ENCODE results near the gene RLN2. TPM values are rescaled to one million over a fixed set of nuclear protein-coding genes. Genes with fewer than 3 reads are reported as not detected.

The RLN2 gene
- total RNA-seq, 3 donors from 2014 or later (not counting 1 experiment from before 2014, with no cell fraction given), result 0.88 to 1.4 (median 0.94) TPM

GRCh38 chr9:5265939-5266338, 38.6 kb downstream of the RLN2 start:
- Mint-ChIP-seq H3K4me3 (no peak overlapping the region), H3K27ac (no peak overlapping the region), H3K36me3 (no peaks in the 10 kb centered on the region), H3K4me1 (peaks cover 0 to 4% of the 10 kb centered on the region in 2 donors), H3K27me3 (ENCODE audit: low read depth in 2 of 2) (no peaks in the 10 kb centered on the region), H3K9me3 (no peaks in the 10 kb centered on the region)
- WGBS (ENCODE audit: insufficient coverage), result 86% methylated on average over 1 of the region's 1 CpG
- Histone ChIP-seq H3K4me1 (ENCODE audit: control insufficient read depth, insufficient read depth, low read length) (no peaks in the 10 kb centered on the region), H3K27ac (ENCODE audit: low read length) (no peak overlapping the region), H3K9me3 (ENCODE audit: control insufficient read depth, insufficient read depth, low read length) (no peaks in the 10 kb centered on the region), H3K36me3 (ENCODE audit: control insufficient read depth, insufficient read depth, low read length) (no peaks in the 10 kb centered on the region), H3K4me3 (ENCODE audit: low read length) (no peak overlapping the region), H3K27me3 (ENCODE audit: control insufficient read depth, insufficient read depth, low read length) (no peaks in the 10 kb centered on the region)
- ATAC-seq (no peak), DNase-seq (no peak)
- intact Hi-C loops (cut with micrococcal nuclease), result no loop called here
- no peak for TF ChIP-seq CTCF (IDR thresholded peaks at IDR 0.05)

GRCh38 chr9:5264219-5264595, 40.3 kb downstream of the RLN2 start:
- Histone ChIP-seq H3K4me1 (ENCODE audit: control insufficient read depth, insufficient read depth, low read length) (no peaks in the 10 kb centered on the region), H3K9me3 (ENCODE audit: control insufficient read depth, insufficient read depth, low read length) (no peaks in the 10 kb centered on the region), H3K36me3 (ENCODE audit: control insufficient read depth, insufficient read depth, low read length) (no peaks in the 10 kb centered on the region), H3K27ac (ENCODE audit: low read length) (no peak overlapping the region), H3K27me3 (ENCODE audit: control insufficient read depth, insufficient read depth, low read length) (no peaks in the 10 kb centered on the region), H3K4me3 (ENCODE audit: low read length) (no peak overlapping the region)
- no peak for DNase-seq
- intact Hi-C loops (cut with micrococcal nuclease), result no loop called here
- Mint-ChIP-seq H3K4me3 (no peak overlapping the region), H3K9me3 (peaks cover 0 to 2% of the 10 kb centered on the region in 2 donors), H3K36me3 (no peaks in the 10 kb centered on the region), H3K27ac (no peak overlapping the region), H3K27me3 (ENCODE audit: low read depth in 2 of 2) (peaks cover 0 to 2% of the 10 kb centered on the region in 2 donors), H3K4me1 (peaks cover 0 to 4% of the 10 kb centered on the region in 2 donors)
- ATAC-seq, result no peak
- TF ChIP-seq CTCF (IDR thresholded peaks at IDR 0.05), result no peak

- Mint-ChIP-seq H3K27me3 (ENCODE audit: low read depth in 2 of 2) (peaks cover 0 to 2% of the 10 kb centered on the region in 2 donors), H3K36me3 (no peaks in the 10 kb centered on the region), H3K27ac (no peak overlapping the region), H3K4me1 (peaks cover 0 to 4% of the 10 kb centered on the region in 2 donors), H3K9me3 (peaks cover 0 to 2% of the 10 kb centered on the region in 2 donors), H3K4me3 (no peak overlapping the region)
- Histone ChIP-seq H3K27ac (ENCODE audit: low read length) (no peak overlapping the region), H3K4me3 (ENCODE audit: low read length) (no peak overlapping the region), H3K4me1 (ENCODE audit: control insufficient read depth, insufficient read depth, low read length) (no peaks in the 10 kb centered on the region), H3K9me3 (ENCODE audit: control insufficient read depth, insufficient read depth, low read length) (no peaks in the 10 kb centered on the region), H3K36me3 (ENCODE audit: control insufficient read depth, insufficient read depth, low read length) (no peaks in the 10 kb centered on the region), H3K27me3 (ENCODE audit: control insufficient read depth, insufficient read depth, low read length) (no peaks in the 10 kb centered on the region)
- no peak for TF ChIP-seq CTCF (IDR thresholded peaks at IDR 0.05)
- WGBS (ENCODE audit: insufficient coverage), result 58% methylated on average over 5 of the region's 5 CpGs
- intact Hi-C loops (cut with micrococcal nuclease), result no loop called here
- peak in 1 of 2 donors; percentile 35 for DNase-seq
- ATAC-seq, result no peak
These were observed 40.9 kb downstream of the RLN2 start for GRCh38 chr9:5263351-5264218.

Other genes starting within 250 kb of the RLN2 start
- not detected for gene INSL6, start 119.1 kb downstream of the RLN2 start, total RNA-seq
- not detected for gene INSL4, start 73.3 kb downstream of the RLN2 start, total RNA-seq
- gene RLN1, start 35.2 kb upstream of the RLN2 start, total RNA-seq, result 1 to 10 TPM in 2 of 3 donors, under 1 TPM in 1; 0.43 to 1.9 (median 1.5) TPM
- gene PLGRKT, start 133.2 kb upstream of the RLN2 start, total RNA-seq, result 10 to 100 TPM; 14.7 to 17.8 (median 17.3) TPM
- gene CD274, start 145.8 kb upstream of the RLN2 start, total RNA-seq, result 1 to 10 TPM; 4.9 to 7.2 (median 6.0) TPM
- gene PDCD1LG2, start 205.8 kb upstream of the RLN2 start, total RNA-seq, result 1 to 10 TPM in 1 of 3 donors, under 1 TPM in 2; 0.14 to 1.2 (median 0.16) TPM

Measured in natural killer cell (primary cell).